HG03066 (cell line): ENCODE measurements around the gene CD300LB.
"Not testable (repeated sequence)": the region's sequence is repeated elsewhere in the genome, so short reads cannot be mapped to it uniquely, and the experiment has no call there.

Experiments
- ATAC-seq: cut with Tn5 transposase; IDR thresholded peaks from one replicate; pipeline ENCODE4 v1.9.1; 2021; ENCODE audit warnings: low read depth; ENCODE audit not compliant: unreplicated experiment

Gene CD300LB

GRCh38 chr17:74502861-74503260 lies 28.4 kb downstream of the CD300LB start:
- ATAC-seq = no peak

GRCh38 chr17:74499992-74500391 lies 31.3 kb downstream of the CD300LB start:
- ATAC-seq = no peak

DNA sequence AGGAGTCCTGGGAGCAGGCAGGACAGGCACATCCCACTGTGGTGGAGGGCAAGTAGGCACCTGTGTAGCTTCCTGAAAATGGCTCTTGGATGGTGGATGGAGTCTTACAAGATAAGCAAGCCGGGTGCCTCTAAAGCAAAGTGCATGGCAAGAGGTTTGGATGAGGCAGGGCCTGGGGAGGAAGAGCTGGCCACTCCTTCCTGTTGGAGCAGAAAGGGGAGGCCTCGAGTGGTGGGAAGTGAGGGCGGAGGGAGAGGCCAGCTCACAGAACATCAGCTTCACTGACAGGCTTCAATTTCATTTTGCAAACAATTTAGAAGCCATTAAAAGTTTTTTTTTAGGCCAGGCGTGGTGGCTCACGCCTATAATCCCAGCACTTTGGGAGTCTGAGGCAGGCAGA lies 33.8 kb downstream of the CD300LB start:
- ATAC-seq = no peak

DNA sequence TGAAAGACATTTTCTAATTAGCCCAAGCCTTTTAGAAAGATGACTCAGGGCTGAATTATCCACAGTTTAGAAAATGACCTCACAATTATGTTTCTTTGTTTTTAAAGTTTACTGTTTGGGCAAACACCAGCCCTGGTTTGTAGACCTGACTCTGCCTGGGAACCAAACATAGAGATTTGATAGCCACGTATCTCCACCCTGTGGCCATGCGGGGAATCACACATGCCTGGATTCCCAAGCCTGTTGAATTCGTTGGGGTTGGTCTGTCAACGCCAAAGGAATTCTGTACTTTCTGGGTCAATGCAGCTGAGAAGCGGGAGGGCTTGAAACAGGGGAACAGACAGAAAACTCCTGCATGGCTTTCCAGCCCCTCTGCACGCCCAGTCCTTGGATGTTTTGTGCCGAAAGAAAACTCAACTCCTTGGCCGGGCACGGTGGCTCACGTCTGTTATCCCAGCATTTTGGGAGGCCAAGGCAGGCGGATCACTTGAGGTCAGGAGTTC lies 37.9 kb downstream of the CD300LB start:
- ATAC-seq = no peak

GRCh38 chr17:74491626-74492025 lies 39.6 kb downstream of the CD300LB start:
- ATAC-seq = no peak

DNA sequence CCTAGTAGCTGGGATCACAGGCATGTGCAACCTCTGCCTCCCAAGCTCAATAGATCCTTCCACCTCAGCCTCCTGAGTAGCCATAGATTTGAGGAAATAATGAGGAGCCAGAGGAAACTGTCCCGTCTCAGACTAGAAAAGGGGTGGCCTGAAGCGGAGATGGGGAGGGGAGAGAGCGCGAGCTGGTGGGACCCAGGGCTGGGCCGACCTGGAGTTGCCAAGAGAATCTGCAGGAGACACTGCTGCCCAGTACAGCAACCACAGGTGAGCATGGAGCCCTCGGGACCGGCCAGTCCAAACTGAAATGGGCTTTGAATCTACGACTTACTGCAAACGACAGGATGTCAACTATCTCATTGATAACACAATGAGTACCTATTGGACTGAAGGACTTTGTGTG lies 40.6 kb downstream of the CD300LB start:
- ATAC-seq = no peak

- not testable (repeated sequence) for ATAC-seq
Measured at GRCh38 chr17:74488276-74488675, 43.0 kb downstream of the CD300LB start.

DNA sequence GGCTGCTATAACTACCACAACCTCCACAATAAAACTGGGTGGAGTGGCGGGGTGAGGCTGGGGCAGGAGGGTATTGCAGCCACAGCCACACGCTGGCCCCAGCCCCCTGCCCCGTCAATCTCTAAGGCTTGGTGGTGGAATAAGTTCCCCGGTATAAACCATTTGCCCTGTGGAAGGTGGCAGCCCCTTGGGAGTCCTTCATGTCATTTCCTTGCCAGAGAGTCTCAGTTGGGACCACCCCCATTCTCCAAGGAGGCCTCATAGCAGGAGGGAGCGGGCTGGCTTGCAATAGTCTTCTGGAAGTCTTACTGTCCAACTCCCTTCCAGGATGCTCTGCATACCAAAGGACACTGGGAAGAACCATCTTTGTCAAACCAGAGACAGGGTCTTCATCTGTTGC lies 45.4 kb downstream of the CD300LB start:
- ATAC-seq = no peak

DNA sequence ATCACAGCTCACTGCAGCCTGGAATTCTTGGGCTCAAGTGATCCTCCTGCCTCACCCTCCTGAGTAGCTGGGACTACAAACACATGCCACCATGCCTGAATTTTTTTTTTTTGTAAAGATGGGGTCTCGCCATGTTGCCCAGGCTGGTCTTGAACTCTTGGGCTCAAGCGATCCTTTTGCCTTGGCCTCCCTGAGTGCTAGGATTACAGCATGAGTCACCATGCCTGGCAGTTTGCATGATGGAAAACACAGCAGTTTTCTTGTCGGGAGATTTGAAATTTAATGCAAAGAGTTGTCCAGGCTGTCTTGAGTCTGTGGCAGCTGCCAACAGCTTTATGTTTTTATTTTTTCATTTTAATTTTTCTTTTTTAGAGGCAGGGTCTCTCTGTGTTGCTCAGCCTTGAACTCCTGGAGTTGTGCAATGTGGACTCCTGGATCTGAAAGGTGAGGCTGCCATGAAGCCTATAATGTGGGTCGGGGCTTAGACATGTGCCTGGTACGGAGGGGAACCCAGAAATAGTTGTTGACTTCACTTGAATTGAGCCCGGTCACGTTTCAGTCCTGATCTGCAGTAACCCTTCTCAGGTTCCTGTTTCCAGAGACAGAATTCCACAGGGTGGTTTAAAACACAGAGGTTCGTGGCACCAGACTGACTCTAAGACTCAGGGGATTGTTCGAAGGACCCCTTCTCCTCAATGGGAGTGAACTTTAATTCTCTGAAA lies 46.1 kb downstream of the CD300LB start:
- no peak for ATAC-seq

GRCh38 chr17:74484066-74484465 lies 47.2 kb downstream of the CD300LB start:
- ATAC-seq = no peak

GRCh38 chr17:74481621-74482020 lies 49.7 kb downstream of the CD300LB start:
- ATAC-seq = no peak

GRCh38 chr17:74480290-74480689 lies 51.0 kb downstream of the CD300LB start:
- no peak for ATAC-seq

DNA sequence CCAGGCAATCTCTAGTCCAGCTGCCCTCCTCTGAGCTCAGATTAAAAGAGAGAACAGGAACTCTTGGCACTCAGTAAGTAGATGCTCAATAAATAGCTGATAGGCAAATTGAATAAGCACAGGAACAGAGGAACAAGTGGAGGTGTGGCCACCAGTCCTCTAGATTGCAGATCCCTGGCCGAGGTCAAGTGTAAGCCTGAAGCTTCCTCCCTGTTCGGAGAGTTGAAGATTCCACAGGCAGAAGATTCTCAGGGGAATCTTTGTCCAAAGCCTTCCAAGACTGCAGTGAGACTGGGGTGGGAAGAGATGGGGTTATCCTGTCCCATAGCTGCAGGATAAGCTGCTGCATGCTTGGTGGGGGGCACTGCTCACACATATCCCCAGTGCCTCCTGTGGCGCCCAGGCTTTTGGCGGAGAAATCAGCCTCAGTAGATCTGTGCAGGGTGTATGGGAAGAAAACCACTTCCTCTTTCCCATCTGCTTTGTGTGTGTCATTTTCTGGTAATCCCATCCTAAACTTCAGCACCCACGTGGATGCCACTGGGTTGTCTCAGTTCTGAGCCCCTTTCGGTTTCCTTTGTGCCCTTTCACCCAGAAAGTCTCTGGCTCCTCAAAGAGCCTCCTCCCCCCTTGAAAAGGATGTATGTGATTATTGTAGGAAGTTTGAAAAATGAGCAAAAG lies 52.7 kb downstream of the CD300LB start:
- no peak for ATAC-seq

GRCh38 chr17:74477411-74477810 lies 53.9 kb downstream of the CD300LB start:
- ATAC-seq = no peak

- no peak for ATAC-seq
Measured at GRCh38 chr17:74475189-74475588, 56.1 kb downstream of the CD300LB start.

- ATAC-seq = no peak
Measured at GRCh38 chr17:74474043-74474792, 57.1 kb downstream of the CD300LB start.

- no peak for ATAC-seq
Measured at GRCh38 chr17:74473294-74473693, 58.0 kb downstream of the CD300LB start.

GRCh38 chr17:74472890-74473289 lies 58.4 kb downstream of the CD300LB start:
- ATAC-seq = no peak

DNA sequence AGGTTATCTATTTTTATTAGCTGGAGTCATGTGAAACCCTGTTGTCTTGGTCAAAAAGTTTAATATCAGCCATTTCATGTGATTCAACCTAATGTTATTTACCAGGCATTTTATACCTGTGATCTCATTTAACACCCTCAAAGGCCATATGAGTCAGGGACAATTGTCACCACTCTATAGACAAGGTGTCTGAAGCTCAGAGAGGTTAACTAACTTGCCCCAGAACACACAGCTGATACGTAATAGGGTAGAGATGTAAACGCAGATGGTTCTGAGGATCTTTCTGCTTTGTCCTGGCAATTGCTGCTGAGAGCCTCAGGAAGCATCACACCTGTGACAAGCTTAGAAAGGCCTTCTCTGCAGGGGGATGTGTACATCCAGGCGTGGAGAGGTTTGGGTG lies 59.9 kb downstream of the CD300LB start:
- ATAC-seq = no peak
